GM19452 (cell line): ENCODE measurements around the gene LRRC41.
"Not testable (repeated sequence)": the region's sequence is repeated elsewhere in the genome, so short reads cannot be mapped to it uniquely, and the experiment has no call there.

Experiments used
- ATAC-seq: cut with Tn5 transposase; IDR thresholded peaks from one replicate; pipeline ENCODE4 v1.9.1; 2021; ENCODE audit not compliant: unreplicated experiment

Gene LRRC41

DNA sequence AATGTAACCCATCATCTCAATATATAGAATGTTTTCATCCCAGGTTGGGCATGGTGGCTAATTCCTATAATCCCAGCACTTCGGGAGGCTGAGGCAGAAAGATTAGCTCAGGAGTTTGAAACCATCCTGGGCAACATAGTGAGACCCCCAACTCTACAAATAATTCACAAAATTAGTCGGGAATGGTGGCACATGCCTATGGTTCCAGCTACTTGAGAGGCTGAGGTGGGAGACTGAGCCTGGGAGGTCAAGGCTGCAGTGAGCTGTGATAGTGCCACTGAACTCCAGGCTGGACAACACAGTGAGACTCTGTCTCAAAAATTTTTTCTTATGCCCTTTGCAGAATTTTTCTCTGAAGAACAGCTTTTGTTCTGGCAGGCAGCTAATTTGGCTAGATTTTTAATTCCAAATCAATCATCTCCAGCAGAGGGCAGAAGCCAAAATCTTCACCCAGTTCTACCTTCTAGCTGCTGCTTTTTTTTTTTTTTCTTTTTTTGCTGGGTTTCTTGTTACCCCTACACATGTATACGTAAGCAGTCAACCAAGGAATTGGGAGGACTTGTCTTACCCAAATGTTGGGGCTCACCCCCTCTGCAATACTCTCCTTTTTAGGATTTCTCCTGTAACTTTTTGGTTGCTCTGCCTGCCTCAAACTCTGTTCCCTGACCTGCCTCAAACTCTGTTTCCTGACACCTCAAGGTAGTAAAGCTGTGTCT is 58.6 kb downstream of the LRRC41 start:
- ATAC-seq, result no peak

GRCh38 chr1:46243831-46244230 is 59.6 kb downstream of the LRRC41 start:
- ATAC-seq, result not testable (repeated sequence)

DNA sequence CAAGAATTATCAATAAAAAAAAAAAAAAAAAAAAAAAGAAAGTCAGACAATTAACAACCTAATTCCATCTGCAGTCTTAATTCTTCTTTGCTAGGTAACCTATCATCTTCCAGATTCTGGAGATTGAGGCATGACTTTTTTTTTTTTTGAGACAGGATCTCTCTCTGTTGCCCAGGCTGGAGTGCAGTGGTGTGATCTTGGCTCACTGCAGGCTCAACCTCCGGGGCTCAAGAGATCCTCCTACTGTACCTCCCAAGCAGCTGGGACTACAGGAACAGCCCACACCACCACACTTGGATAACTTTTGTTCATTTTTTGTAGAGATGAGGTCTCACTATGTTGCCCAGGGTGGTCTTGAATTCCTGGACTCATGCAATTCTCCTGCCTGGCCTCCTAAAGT is 60.5 kb downstream of the LRRC41 start:
- no peak for ATAC-seq

- ATAC-seq, result not testable (repeated sequence)
These were observed 61.7 kb downstream of the LRRC41 start for GRCh38 chr1:46241733-46242132.

- ATAC-seq, result not testable (repeated sequence)
These were observed 64.6 kb downstream of the LRRC41 start for GRCh38 chr1:46238865-46239264.

DNA sequence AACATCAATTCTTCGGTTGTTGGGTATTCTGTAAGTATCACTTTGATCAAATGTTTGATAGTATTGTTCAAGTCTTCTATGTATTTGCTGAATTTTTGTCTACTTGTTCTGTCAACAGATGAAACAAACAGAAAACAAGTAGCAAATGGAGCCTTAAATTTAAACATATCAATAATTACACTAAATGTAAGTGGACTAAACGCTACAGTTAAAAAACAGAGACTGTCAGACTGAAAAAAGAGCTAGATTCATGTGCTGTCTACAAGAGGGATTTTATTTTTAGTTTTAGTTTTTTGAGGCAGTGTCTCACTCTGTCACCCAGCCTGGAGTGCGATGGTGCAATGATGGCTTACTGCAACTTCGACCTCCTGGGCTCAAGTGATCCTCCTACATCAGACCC is 66.5 kb downstream of the LRRC41 start:
- no peak for ATAC-seq

DNA sequence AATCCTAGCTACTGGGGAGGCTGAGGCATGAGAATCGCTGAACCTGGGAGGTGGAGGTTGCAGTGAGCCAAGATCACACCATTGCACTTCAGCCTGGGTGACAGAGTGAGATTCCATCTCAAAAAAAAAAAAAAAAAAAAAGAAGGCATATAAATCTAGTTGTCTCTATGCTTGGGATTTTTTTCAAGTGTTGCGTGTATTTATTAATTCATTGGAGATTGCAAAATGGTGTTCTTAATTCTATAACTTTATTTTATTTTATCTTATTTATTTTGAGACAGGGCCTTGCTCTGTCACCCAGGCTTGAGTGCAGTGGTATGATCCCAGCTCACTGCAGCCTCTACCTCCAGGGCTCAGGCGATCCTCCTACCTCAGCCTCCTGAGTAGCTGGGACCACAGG is 72.2 kb downstream of the LRRC41 start:
- not testable (repeated sequence) for ATAC-seq
